ENCODE data around the gene TNFAIP8.

DNA sequence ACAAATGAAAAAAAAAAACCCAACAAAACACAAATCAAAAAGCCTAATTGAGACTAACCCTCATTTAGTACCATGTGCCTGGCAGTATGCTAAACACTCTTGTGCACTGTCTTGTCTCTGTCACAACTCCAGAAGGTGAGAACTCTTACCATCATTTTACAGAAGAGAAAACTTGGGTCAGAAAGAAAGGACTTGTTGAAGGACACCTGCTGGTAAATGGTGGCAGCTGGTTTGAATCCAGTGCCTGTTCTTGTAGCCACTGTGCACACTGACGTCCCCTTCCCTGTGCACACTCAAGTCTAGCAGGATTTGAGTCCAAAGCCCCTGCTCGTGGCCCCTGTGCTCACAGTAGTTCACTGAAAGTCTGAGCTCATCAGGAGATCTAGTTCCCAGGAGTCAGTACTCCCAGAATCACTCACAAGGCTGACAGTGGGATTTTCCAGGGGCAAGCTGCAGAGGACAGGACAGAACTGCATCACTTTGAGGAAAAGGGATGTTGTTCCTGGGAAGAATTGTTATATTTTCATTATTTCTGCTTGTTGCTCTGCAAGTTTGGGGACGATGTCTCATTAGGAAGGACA lies 53.5 kb downstream of the TNFAIP8 start:
- TF ChIP-seq, protein P1, sequence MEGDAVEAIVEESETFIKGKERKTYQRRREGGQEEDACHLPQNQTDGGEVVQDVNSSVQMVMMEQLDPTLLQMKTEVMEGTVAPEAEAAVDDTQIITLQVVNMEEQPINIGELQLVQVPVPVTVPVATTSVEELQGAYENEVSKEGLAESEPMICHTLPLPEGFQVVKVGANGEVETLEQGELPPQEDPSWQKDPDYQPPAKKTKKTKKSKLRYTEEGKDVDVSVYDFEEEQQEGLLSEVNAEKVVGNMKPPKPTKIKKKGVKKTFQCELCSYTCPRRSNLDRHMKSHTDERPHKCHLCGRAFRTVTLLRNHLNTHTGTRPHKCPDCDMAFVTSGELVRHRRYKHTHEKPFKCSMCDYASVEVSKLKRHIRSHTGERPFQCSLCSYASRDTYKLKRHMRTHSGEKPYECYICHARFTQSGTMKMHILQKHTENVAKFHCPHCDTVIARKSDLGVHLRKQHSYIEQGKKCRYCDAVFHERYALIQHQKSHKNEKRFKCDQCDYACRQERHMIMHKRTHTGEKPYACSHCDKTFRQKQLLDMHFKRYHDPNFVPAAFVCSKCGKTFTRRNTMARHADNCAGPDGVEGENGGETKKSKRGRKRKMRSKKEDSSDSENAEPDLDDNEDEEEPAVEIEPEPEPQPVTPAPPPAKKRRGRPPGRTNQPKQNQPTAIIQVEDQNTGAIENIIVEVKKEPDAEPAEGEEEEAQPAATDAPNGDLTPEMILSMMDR (IDR thresholded peaks at IDR 0.05) = no peak
- TF ChIP-seq POLR2A (IDR thresholded peaks at IDR 0.05; ENCODE audit: low read depth) = no peak
- no peak for TF ChIP-seq POLR2AphosphoS5 (IDR thresholded peaks at IDR 0.05)

Data from esophagus muscularis mucosa (tissue), 3 donors.